Parathyroid adenoma (tissue), 2 donors: Measurements from ENCODE around the gene TST.

Experiments
- H2AFZ ChIP-seq: fragments of 300-600 bp; sonication (generic); one replicate; pipeline ENCODE4 v1.7.0; 2017; ENCODE audit warnings: antibody characterized with exemption, mild to moderate bottlenecking
- H3K27ac ChIP-seq: fragments of 300-600 bp; sonication (generic); one replicate; pipeline ENCODE4 v1.7.0; 2017
- H3K27me3 ChIP-seq: fragments of 300-600 bp; sonication (generic); one replicate; pipeline ENCODE4 v1.7.0; 2017; ENCODE audit warnings: low read length; ENCODE audit not compliant: control insufficient read depth, insufficient read depth
- H3K36me3 ChIP-seq: fragments of 300-600 bp; sonication (generic); one replicate; pipeline ENCODE4 v1.7.0; 2017; ENCODE audit warnings: low read length; ENCODE audit not compliant: control insufficient read depth, insufficient read depth
- H3K4me1 ChIP-seq: fragments of 300-600 bp; sonication (generic); one replicate; pipeline ENCODE4 v1.7.0; 2017; ENCODE audit warnings: control low read depth
- H3K4me2 ChIP-seq: fragments of 300-600 bp; sonication (generic); one replicate; pipeline ENCODE4 v1.7.0; 2017; ENCODE audit warnings: low read length
- H3K4me3 ChIP-seq: fragments of 300-600 bp; sonication (generic); one replicate; pipeline ENCODE4 v1.7.0; 2017; ENCODE audit warnings: low read depth, low read length
- H3K79me2 ChIP-seq: fragments of 300-600 bp; sonication (generic); one replicate; pipeline ENCODE4 v1.7.0; 2017; ENCODE audit warnings: control low read depth
- H3K9ac ChIP-seq: fragments of 300-600 bp; sonication (generic); one replicate; pipeline ENCODE4 v1.7.0; 2017; ENCODE audit warnings: mild to moderate bottlenecking
- H3K9me3 ChIP-seq: fragments of 300-600 bp; sonication (generic); one replicate; pipeline ENCODE4 v1.7.0; 2017; ENCODE audit warnings: low read length; ENCODE audit not compliant: control insufficient read depth
- TF ChIP-seq, protein P1 (sequence below): fragments of 300-600 bp; sonication (generic); IDR thresholded peaks from one replicate; pipeline ENCODE4 v1.7.0; 2017; ENCODE audit warnings: antibody characterized with exemption, mild to moderate bottlenecking
- donor health status: primary hyperparathyroidism.

Gene TST

DNA sequence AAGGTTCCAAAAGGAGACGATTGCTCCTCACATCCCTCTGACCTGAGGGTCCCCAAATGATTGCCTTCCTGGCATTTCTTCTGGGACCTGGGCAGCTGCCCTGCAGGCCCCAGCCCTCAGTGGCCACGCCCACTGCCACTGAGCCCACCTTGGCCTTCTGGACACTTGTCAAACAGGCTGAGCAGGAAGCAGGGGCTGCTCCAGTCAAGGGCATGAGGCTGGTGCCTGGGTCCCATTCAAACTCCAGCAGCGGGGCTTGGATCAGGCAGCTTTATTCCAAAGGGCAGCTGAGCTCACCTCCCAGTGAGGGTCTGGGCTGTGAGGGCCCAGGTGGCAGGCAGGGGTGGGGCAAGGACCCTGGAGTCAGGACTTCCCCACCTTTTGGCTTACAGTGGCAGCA is 45.9 kb upstream of the TST start:
- H3K27ac ChIP-seq: no peak overlapping the region
- H3K79me2 ChIP-seq: no peaks in the 10 kb centered on the region
- no peak overlapping the region for H2AFZ ChIP-seq
- TF ChIP-seq, protein P1, sequence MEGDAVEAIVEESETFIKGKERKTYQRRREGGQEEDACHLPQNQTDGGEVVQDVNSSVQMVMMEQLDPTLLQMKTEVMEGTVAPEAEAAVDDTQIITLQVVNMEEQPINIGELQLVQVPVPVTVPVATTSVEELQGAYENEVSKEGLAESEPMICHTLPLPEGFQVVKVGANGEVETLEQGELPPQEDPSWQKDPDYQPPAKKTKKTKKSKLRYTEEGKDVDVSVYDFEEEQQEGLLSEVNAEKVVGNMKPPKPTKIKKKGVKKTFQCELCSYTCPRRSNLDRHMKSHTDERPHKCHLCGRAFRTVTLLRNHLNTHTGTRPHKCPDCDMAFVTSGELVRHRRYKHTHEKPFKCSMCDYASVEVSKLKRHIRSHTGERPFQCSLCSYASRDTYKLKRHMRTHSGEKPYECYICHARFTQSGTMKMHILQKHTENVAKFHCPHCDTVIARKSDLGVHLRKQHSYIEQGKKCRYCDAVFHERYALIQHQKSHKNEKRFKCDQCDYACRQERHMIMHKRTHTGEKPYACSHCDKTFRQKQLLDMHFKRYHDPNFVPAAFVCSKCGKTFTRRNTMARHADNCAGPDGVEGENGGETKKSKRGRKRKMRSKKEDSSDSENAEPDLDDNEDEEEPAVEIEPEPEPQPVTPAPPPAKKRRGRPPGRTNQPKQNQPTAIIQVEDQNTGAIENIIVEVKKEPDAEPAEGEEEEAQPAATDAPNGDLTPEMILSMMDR: no peak
- no peak overlapping the region for H3K9ac ChIP-seq
- peaks cover 5% of the 10 kb centered on the region for H3K27me3 ChIP-seq
- H3K9me3 ChIP-seq: no peaks in the 10 kb centered on the region
- H3K4me3 ChIP-seq: no peak overlapping the region
- H3K4me1 ChIP-seq: no peaks in the 10 kb centered on the region
- H3K36me3 ChIP-seq: no peaks in the 10 kb centered on the region
- no peak overlapping the region for H3K4me2 ChIP-seq

DNA sequence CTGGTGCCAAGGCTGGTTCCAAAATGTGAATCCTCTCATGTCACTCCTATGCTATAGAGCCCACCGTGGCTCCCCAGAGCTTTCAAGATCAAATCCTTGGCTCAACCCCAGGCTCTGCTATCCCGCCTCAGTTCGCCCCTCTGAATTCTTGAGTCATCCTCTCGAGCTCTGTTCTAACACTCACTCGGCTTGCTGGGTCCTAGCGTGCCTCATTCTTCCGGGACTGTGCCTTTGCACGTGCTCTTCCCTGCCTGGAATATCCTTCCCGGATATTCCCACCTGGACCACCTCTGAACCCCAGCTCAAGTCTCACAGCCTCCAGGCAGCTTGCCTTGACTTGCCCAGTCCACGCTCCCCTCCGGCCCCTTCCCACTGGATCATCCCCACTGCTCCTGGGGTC is 45.3 kb upstream of the TST start:
- Histone ChIP-seq H3K27me3 (peaks cover 5% of the 10 kb centered on the region), H3K36me3 (no peaks in the 10 kb centered on the region), H3K4me1 (no peaks in the 10 kb centered on the region), H3K27ac (no peak overlapping the region), H3K9me3 (no peaks in the 10 kb centered on the region), H3K79me2 (no peaks in the 10 kb centered on the region), H3K4me2 (no peak overlapping the region), H3K4me3 (no peak overlapping the region), H2AFZ (no peak overlapping the region), H3K9ac (no peak overlapping the region)
- TF ChIP-seq, protein P1: no peak

DNA sequence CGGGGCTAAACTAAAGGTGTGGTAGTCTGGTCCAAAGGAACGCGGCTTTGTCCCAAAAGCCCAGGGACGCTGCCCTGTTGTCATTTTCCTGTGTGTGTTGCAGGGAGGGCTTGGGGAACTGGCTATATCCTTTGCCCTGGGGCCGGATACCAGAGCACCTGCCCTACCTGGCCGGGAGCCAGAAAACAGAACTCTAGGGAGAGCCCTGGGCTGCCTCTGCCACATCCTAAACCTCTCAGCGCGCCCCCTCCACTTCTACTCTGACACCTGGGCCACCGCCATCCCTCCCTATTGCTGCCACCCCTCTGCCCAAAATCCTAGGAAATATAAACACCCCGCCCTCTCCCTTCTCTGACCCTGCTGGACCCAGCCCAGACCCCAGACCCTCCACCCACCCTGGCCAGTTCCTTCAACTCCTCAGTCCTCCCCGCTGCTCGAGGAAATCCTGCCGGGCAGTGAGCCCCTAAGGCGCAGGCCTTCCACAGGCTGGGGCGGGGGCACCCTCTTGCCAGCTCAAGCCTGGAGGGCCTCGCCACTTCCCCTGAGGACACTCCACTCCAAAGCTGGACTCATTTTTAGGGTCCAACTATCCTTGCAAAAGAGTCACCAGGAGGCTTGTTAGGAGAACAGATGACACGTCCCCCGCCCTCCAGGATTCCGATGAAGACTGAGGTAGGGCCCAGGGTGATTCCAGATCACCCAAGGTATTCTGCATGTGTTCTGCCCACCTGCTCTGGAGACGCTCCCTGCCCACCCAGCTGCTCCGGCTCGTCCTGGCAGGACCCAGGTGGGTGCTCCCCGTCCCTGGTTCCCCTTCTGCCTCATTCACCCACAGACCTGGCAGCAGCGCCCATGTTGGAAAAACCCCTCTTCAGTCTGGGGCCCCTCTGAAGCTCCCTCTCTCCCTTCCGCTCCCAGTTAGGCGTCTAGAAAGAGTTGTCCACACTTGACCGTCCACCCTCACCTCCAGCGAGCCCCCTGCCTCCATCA is 44.5 kb upstream of the TST start:
- no peak overlapping the region for H3K27ac ChIP-seq
- TF ChIP-seq, protein P1: no peak
- H3K4me3 ChIP-seq: no peak overlapping the region
- no peaks in the 10 kb centered on the region for H3K79me2 ChIP-seq
- H3K9ac ChIP-seq: no peak overlapping the region
- no peak overlapping the region for H2AFZ ChIP-seq
- H3K4me1 ChIP-seq: no peaks in the 10 kb centered on the region
- no peaks in the 10 kb centered on the region for H3K36me3 ChIP-seq
- peaks cover 4% of the 10 kb centered on the region for H3K27me3 ChIP-seq
- H3K9me3 ChIP-seq: no peaks in the 10 kb centered on the region
- H3K4me2 ChIP-seq: no peak overlapping the region

DNA sequence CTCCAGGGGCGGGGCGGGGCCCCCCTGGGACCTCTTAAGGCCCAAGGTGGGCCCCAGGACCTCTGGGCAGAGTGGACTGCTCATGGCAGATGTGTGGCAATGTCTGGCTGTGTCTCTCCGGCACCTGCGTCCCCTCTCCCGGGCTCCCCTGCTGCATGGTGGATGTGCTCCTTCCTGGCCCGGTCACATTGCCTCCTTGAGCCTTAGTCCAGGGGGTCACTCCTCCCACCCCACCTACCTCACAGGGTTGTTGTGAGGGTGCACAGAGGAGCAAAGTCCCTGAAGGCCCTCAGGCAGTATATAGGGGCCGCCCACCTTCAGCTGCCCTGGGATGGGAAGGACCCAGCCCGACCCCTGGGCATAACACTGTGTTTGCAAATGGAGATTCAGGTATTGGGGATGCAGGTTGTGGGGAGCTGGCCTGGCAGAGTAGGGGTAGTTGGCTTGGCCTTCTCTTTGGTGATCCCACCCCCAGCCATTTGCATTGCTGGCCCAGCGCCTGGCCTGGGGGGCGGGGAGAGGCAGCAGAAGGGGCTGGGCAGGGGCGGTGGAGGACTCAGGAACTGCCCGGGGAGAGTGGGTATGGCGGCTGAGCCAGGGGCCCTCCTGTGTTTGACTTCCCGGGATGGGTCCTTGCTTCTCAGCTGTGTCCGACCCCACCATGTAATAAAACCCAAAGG is 43.6 kb upstream of the TST start:
- H3K9ac ChIP-seq: no peak overlapping the region
- H3K79me2 ChIP-seq: no peaks in the 10 kb centered on the region
- no peak overlapping the region for H3K4me2 ChIP-seq
- H3K4me1 ChIP-seq: no peaks in the 10 kb centered on the region
- TF ChIP-seq, protein P1: no peak
- H3K27me3 ChIP-seq: no peaks in the 10 kb centered on the region
- H3K27ac ChIP-seq: no peak overlapping the region
- H3K4me3 ChIP-seq: no peak overlapping the region
- no peaks in the 10 kb centered on the region for H3K36me3 ChIP-seq
- no peaks in the 10 kb centered on the region for H3K9me3 ChIP-seq
- H2AFZ ChIP-seq: no peak overlapping the region
